Measurements from ENCODE around the gene COL5A2. TPM values are rescaled to one million over a fixed set of nuclear protein-coding genes. Genes with fewer than 3 reads are reported as not detected.

The COL5A2 gene
- total RNA-seq, 6 experiments from 2014 or later, result 5.7 to 17.6 (median 8.6) TPM

DNA sequence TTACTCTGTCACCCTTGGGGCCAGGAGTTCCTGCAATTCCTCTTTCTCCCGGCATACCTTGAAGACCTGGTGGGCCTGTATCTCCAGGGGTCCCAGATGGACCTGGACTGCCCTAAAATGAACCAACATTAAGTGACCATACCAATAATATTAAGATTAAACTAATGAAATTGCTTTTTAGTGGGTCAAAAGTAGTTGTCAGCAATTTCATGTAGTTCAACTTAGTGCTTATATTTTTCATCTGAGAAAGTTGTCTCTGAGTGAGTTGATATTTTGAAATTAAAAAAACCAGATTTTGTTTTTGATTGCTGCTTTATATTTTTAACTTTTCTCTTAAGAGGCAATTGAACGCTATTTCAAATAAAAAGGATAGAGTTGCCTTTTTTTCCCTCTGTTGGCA is 122.2 kb downstream of the COL5A2 start:
- peaks cover 0 to 2% (median 0%) of the 10 kb centered on the region in 4 donors for H3K36me3 ChIP-seq
- no peaks in the 10 kb centered on the region for H3K9me3 ChIP-seq
- H3K27ac ChIP-seq, result no peak overlapping the region
- TF ChIP-seq POLR2A (IDR thresholded peaks at IDR 0.05), result no peak
- TF ChIP-seq, protein P1, sequence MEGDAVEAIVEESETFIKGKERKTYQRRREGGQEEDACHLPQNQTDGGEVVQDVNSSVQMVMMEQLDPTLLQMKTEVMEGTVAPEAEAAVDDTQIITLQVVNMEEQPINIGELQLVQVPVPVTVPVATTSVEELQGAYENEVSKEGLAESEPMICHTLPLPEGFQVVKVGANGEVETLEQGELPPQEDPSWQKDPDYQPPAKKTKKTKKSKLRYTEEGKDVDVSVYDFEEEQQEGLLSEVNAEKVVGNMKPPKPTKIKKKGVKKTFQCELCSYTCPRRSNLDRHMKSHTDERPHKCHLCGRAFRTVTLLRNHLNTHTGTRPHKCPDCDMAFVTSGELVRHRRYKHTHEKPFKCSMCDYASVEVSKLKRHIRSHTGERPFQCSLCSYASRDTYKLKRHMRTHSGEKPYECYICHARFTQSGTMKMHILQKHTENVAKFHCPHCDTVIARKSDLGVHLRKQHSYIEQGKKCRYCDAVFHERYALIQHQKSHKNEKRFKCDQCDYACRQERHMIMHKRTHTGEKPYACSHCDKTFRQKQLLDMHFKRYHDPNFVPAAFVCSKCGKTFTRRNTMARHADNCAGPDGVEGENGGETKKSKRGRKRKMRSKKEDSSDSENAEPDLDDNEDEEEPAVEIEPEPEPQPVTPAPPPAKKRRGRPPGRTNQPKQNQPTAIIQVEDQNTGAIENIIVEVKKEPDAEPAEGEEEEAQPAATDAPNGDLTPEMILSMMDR (IDR thresholded peaks at IDR 0.05), result no peak
- no peak overlapping the region for H3K4me3 ChIP-seq
- ATAC-seq (no peak), DNase-seq (no peak)
- intact Hi-C loops (cut with DNase I), result no loop called here
- no peaks in the 10 kb centered on the region for H3K4me1 ChIP-seq
- WGBS (ENCODE audit: insufficient coverage, low coverage, low lambda C conversion rate, missing lambda C conversion rate), result 92% methylated on average over 2 of the region's 2 CpGs
- H3K27me3 ChIP-seq, result no peaks in the 10 kb centered on the region

DNA sequence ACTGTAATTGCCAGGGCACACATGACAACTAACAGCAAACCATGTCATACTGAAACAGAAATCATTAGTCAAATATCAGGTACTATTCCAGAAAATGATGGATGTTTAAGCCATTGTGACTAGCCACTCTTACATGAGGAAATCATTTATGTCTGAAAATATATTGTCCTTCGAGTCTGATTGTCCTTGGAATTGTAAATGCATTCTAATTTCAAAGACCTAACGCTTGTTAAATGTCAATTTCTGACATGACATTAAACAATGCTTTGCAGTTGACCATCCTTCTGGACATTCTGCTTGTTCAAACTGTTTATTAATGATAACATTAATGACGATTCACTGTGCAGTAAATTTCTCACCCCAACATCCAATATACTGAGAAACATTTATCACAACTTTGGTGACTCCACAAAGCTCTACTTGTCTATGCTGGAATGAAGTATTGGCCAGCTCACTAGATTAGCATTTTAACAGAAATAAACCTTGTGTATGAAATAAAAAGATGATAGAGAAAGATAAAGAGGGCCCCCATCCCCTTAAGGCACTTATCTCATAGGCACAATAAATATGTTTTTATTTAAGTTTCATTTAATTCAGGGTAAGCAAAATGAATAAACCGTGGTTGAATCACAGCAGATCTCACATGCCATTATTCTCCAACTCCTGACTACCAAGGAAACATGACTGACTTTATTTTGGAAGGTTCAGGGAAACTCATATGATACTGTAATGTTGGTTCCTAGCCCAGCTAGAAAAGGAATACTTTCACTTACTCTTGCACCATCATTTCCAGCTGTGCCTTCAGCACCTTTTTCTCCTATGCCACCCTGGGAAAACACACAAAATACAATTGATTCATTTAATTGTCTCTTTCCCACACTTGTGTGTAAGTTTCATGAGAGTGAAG is 123.1 kb downstream of the COL5A2 start:
- Histone ChIP-seq H3K4me3 (no peak overlapping the region), H3K27ac (no peak overlapping the region), H3K27me3 (no peaks in the 10 kb centered on the region), H3K36me3 (peaks cover 0 to 2% (median 0%) of the 10 kb centered on the region in 4 donors), H3K4me1 (no peaks in the 10 kb centered on the region), H3K9me3 (no peaks in the 10 kb centered on the region)
- intact Hi-C loops (cut with DNase I), result no loop called here
- WGBS (ENCODE audit: insufficient coverage, low coverage, low lambda C conversion rate, missing lambda C conversion rate), result 75% methylated on average over 4 of the region's 4 CpGs
- ATAC-seq (no peak), DNase-seq (no peak)
- TF ChIP-seq, protein P1 (IDR thresholded peaks at IDR 0.05), result no peak
- TF ChIP-seq POLR2A (IDR thresholded peaks at IDR 0.05), result no peak

DNA sequence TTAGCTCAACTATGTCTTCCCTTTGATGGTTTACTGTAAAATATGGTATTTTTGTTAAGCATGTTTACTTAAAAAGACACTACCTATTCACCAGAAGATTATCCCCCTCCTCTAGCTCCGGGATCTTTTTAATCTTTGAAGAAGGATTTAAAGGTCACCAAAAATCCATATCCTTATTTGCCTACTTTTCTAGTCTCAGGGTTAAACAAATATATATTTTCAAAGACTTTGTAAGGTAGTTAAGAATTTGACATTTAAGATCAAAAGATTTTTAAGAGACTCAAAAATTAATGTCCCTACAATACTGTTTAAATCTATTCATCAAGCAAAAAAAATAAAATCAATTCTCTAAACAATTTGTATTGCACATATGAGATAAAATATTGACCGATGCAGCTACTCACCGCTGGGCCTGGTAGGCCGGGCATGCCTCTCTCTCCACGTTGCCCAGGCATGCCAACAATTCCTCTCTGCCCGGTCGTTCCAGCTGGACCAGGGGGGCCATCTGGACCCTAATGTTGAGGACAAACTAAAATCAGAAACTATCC is 129.3 kb downstream of the COL5A2 start:
- no peaks in the 10 kb centered on the region for H3K9me3 ChIP-seq
- intact Hi-C loops (cut with DNase I), result no loop called here
- DNase-seq, result no peak
- no peak overlapping the region for H3K4me3 ChIP-seq
- WGBS (ENCODE audit: insufficient coverage, low coverage, low lambda C conversion rate, missing lambda C conversion rate), result 30% methylated on average over 6 of the region's 7 CpGs
- H3K27me3 ChIP-seq, result no peaks in the 10 kb centered on the region
- no peak for TF ChIP-seq POLR2A (IDR thresholded peaks at IDR 0.05)
- TF ChIP-seq, protein P1 (IDR thresholded peaks at IDR 0.05), result no peak
- H3K27ac ChIP-seq, result no peak overlapping the region
- no peaks in the 10 kb centered on the region for H3K4me1 ChIP-seq
- peak in 2 of 4 donors; percentile 39 to 51 for ATAC-seq
- H3K36me3 ChIP-seq, result peaks cover 0 to 2% (median 0%) of the 10 kb centered on the region in 4 donors

DNA sequence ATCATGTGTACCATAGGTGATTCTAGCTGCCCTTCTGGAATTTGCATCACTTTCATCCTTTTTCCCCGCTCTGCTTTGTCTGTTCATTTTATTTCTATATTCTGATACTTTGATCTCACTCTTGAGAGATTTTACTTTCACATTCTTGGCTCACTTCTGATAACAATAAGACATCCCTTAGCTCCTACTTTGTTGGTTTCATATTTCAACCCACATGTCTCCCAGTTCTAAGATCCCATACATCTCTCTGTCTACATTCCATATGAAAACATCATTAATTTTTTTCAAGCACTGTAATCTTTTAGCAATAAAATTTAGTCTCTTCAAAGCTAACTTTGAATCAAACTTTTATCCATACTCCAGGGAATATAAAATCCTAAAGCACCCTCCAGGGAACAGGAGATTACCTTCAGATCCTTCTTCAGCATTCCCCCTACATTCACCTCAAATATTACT is 129.8 kb downstream of the COL5A2 start:
- TF ChIP-seq, protein P1 (IDR thresholded peaks at IDR 0.05), result no peak
- TF ChIP-seq POLR2A (IDR thresholded peaks at IDR 0.05), result no peak
- Histone ChIP-seq H3K36me3 (peaks cover 0 to 2% (median 0%) of the 10 kb centered on the region in 4 donors), H3K9me3 (no peaks in the 10 kb centered on the region), H3K4me1 (no peaks in the 10 kb centered on the region), H3K27me3 (no peaks in the 10 kb centered on the region), H3K27ac (no peak overlapping the region), H3K4me3 (no peak overlapping the region)
- ATAC-seq, result no peak
- intact Hi-C loops (cut with DNase I), result no loop called here
- 83% methylated on average over 1 of the region's 1 CpG for WGBS (ENCODE audit: insufficient coverage, low coverage, low lambda C conversion rate, missing lambda C conversion rate)
- DNase-seq, result no peak

Measured in right lobe of liver (tissue), 6 donors.